HG03439 (cell line): ENCODE data around the gene THSD4.

Experiments used
- ATAC-seq: cut with Tn5 transposase; IDR thresholded peaks from one replicate; pipeline ENCODE4 v1.9.1; 2021; ENCODE audit warnings: mild to moderate bottlenecking, moderate library complexity; ENCODE audit not compliant: unreplicated experiment

Gene THSD4

GRCh38 chr15:71752128-71752527, 636.9 kb downstream of the THSD4 start:
- no peak for ATAC-seq

- no peak for ATAC-seq
Measured at GRCh38 chr15:71752604-71753289, 637.5 kb downstream of the THSD4 start.

- ATAC-seq, result no peak
Measured at GRCh38 chr15:71753346-71753745, 638.1 kb downstream of the THSD4 start.

GRCh38 chr15:71754660-71755059, 639.4 kb downstream of the THSD4 start:
- no peak for ATAC-seq

- ATAC-seq, result no peak
Measured at GRCh38 chr15:71755092-71755970, 640.1 kb downstream of the THSD4 start.

- no peak for ATAC-seq
Measured at GRCh38 chr15:71756599-71757352, 641.5 kb downstream of the THSD4 start.

- no peak for ATAC-seq
Measured at GRCh38 chr15:71757741-71758530, 642.7 kb downstream of the THSD4 start.

- no peak for ATAC-seq
Measured at GRCh38 chr15:71758711-71759110, 643.4 kb downstream of the THSD4 start.

- no peak for ATAC-seq
Measured at GRCh38 chr15:71760852-71761251, 645.6 kb downstream of the THSD4 start.

- no peak for ATAC-seq
Measured at GRCh38 chr15:71761649-71762048, 646.4 kb downstream of the THSD4 start.

GRCh38 chr15:71768184-71768583, 652.9 kb downstream of the THSD4 start:
- ATAC-seq, result no peak

GRCh38 chr15:71773206-71773859, 658.1 kb downstream of the THSD4 start:
- ATAC-seq, result no peak

- ATAC-seq, result no peak
Measured at GRCh38 chr15:71775856-71776255, 660.6 kb downstream of the THSD4 start.

- ATAC-seq, result no peak
Measured at GRCh38 chr15:71776304-71776703, 661.0 kb downstream of the THSD4 start.

- no peak for ATAC-seq
Measured at GRCh38 chr15:71777216-71777943, 662.1 kb downstream of the THSD4 start.

- ATAC-seq, result no peak
Measured at GRCh38 chr15:71779073-71779797, 664.0 kb downstream of the THSD4 start.

- no peak for ATAC-seq
Measured at GRCh38 chr15:71780115-71780976, 665.1 kb downstream of the THSD4 start.
